Adrenal gland (tissue), 5 donors: ENCODE data around the gene SYNPR.

Source experiments
- POLR2A ChIP-seq, 2 donors: fragments of 450-650 bp; IDR thresholded peaks; one replicate each; pipeline ENCODE4 v1.6.1; 2017; ENCODE audit warnings: antibody characterized with exemption in 2 of 2, mild to moderate bottlenecking in 2 of 2, moderate library complexity in 1 of 2
- TF ChIP-seq, protein P1 (sequence below), 6 experiments: fragments of 450-650 bp in 4 of 6; fragments of 200-600 bp in 2 of 6; sonication (generic) in 1 of 6; IDR thresholded peaks; 1 replicate in 5 of 6; 2 replicates in 1 of 6; pipeline versions ENCODE4 v1.5.1 to v1.8.0; 2016 to 2021; ENCODE audit warnings: antibody characterized with exemption in 6 of 6, mild to moderate bottlenecking in 2 of 6, moderate library complexity in 1 of 6
- donor health status: DM: no; HTN: no; CAD: no.

DNA sequence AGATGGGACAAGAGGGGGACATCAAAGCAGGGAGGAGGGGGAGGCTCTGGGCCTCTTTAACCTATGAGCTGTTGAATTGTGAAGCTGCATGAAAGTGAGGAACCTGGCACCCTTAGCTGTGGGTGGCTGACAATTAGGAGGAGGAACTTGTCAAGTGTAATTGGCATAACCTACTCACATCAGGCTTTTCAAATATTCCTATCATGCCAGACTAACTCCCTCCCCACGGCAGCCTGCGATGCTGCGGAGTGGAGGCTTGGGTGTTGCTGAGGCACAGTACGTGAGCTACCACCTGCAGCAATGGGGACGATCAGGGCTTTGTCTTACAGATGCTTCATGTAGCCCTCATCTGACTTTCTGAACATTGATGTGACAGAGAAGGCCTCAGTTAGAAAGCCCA lies 193.7 kb downstream of the SYNPR start:
- TF ChIP-seq, protein P1, sequence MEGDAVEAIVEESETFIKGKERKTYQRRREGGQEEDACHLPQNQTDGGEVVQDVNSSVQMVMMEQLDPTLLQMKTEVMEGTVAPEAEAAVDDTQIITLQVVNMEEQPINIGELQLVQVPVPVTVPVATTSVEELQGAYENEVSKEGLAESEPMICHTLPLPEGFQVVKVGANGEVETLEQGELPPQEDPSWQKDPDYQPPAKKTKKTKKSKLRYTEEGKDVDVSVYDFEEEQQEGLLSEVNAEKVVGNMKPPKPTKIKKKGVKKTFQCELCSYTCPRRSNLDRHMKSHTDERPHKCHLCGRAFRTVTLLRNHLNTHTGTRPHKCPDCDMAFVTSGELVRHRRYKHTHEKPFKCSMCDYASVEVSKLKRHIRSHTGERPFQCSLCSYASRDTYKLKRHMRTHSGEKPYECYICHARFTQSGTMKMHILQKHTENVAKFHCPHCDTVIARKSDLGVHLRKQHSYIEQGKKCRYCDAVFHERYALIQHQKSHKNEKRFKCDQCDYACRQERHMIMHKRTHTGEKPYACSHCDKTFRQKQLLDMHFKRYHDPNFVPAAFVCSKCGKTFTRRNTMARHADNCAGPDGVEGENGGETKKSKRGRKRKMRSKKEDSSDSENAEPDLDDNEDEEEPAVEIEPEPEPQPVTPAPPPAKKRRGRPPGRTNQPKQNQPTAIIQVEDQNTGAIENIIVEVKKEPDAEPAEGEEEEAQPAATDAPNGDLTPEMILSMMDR (IDR thresholded peaks at IDR 0.05): no peak
- no peak for TF ChIP-seq POLR2A (IDR thresholded peaks at IDR 0.05)
